DND-41 (cell line): ENCODE data around the gene CORT.
"Not testable (repeated sequence)": the region's sequence is repeated elsewhere in the genome, so short reads cannot be mapped to it uniquely, and the experiment has no call there.

Experiments
- ATAC-seq: fragments of 200-7000 bp; cut with Tn5 transposase; 3 replicates; pipeline ENCODE4 v1.9.1; 2021; ENCODE audit warnings: low read depth; ENCODE audit not compliant: insufficient read depth
- DNase-seq: peaks from one replicate; pipeline ENCODE4 v3.0.0-alpha.2; 2020
- H2AFZ ChIP-seq: 2 replicates; pipeline ENCODE4 v1.6.0; 2012; ENCODE audit warnings: low read depth, low read length
- H3K27ac ChIP-seq: 2 replicates; pipeline ENCODE4 v1.5.1; 2012; ENCODE audit warnings: low read length, inconsistent platforms
- H3K27me3 ChIP-seq: fragments of 200-600 bp; sonication (generic); 2 replicates; pipeline ENCODE4 v1.6.0; 2012; ENCODE audit warnings: low read length, mild to moderate bottlenecking, inconsistent platforms; ENCODE audit not compliant: insufficient read depth, poor library complexity
- H3K36me3 ChIP-seq: 2 replicates; pipeline ENCODE4 v1.5.1; 2012; ENCODE audit warnings: low read length, inconsistent platforms; ENCODE audit not compliant: insufficient read depth
- H3K4me1 ChIP-seq: 2 replicates; pipeline ENCODE4 v1.5.1; 2012; ENCODE audit warnings: mild to moderate bottlenecking, low read length; ENCODE audit not compliant: insufficient read depth
- H3K4me2 ChIP-seq: 2 replicates; pipeline ENCODE4 v1.6.0; 2012; ENCODE audit warnings: mild to moderate bottlenecking, moderate library complexity, low read length, inconsistent platforms; ENCODE audit not compliant: insufficient read depth
- H3K4me3 ChIP-seq, 2 experiments: fragments of 200-600 bp in 1 of 2; shearing (Covaris generic) in 1 of 2; 2 replicates each; pipeline ENCODE4 v1.5.1; 2012 to 2016; ENCODE audit warnings: inconsistent platforms in 2 of 2, low read length in 2 of 2, mild to moderate bottlenecking in 2 of 2, low read depth in 1 of 2, moderate library complexity in 1 of 2
- H3K79me2 ChIP-seq: 2 replicates; pipeline ENCODE4 v1.6.0; 2012; ENCODE audit warnings: low read length, inconsistent platforms; ENCODE audit not compliant: insufficient read depth
- H3K9ac ChIP-seq: 2 replicates; pipeline ENCODE4 v1.6.0; 2012; ENCODE audit warnings: low read depth, mild to moderate bottlenecking, inconsistent platforms, low read length, moderate library complexity
- H3K9me3 ChIP-seq: 2 replicates; pipeline ENCODE4 v1.5.1; 2012; ENCODE audit warnings: low read length, moderate library complexity, mild to moderate bottlenecking, inconsistent platforms; ENCODE audit not compliant: insufficient read depth, severe bottlenecking
- H4K20me1 ChIP-seq: 2 replicates; pipeline ENCODE4 v1.6.0; 2012; ENCODE audit warnings: low read length; ENCODE audit not compliant: insufficient read depth
- EZH2 ChIP-seq: IDR thresholded peaks from 3 replicates; pipeline ENCODE4 v1.6.1; 2012; ENCODE audit warnings: borderline replicate concordance, low read depth, mild to moderate bottlenecking, moderate library complexity, low read length, inconsistent platforms; ENCODE audit not compliant: severe bottlenecking
- TF ChIP-seq, protein P1 (sequence below): IDR thresholded peaks from 2 replicates; pipeline ENCODE4 v1.5.1; 2012; ENCODE audit warnings: borderline replicate concordance, low read length, moderate library complexity, mild to moderate bottlenecking; ENCODE audit not compliant: poor library complexity, severe bottlenecking; ENCODE audit errors: extremely low read depth

CORT gene

GRCh38 chr1:10407201-10407600, 42.6 kb upstream of the CORT start:
- no peaks in the 10 kb centered on the region for H3K9me3 ChIP-seq
- H3K27ac ChIP-seq = no peak overlapping the region
- H3K79me2 ChIP-seq = peaks cover 1% of the 10 kb centered on the region
- ATAC-seq (no peak), DNase-seq (no peak)
- no peak overlapping the region for H3K4me2 ChIP-seq
- peaks cover 96% of the 10 kb centered on the region for H3K36me3 ChIP-seq
- TF ChIP-seq, protein P1, sequence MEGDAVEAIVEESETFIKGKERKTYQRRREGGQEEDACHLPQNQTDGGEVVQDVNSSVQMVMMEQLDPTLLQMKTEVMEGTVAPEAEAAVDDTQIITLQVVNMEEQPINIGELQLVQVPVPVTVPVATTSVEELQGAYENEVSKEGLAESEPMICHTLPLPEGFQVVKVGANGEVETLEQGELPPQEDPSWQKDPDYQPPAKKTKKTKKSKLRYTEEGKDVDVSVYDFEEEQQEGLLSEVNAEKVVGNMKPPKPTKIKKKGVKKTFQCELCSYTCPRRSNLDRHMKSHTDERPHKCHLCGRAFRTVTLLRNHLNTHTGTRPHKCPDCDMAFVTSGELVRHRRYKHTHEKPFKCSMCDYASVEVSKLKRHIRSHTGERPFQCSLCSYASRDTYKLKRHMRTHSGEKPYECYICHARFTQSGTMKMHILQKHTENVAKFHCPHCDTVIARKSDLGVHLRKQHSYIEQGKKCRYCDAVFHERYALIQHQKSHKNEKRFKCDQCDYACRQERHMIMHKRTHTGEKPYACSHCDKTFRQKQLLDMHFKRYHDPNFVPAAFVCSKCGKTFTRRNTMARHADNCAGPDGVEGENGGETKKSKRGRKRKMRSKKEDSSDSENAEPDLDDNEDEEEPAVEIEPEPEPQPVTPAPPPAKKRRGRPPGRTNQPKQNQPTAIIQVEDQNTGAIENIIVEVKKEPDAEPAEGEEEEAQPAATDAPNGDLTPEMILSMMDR = no peak
- TF ChIP-seq EZH2 = no peak
- peaks cover 3% of the 10 kb centered on the region; the same call in 1 of the 2 replicates for H4K20me1 ChIP-seq
- H3K4me3 ChIP-seq = no peak overlapping the region
- no peak overlapping the region for H3K9ac ChIP-seq
- H3K4me1 ChIP-seq = no peaks in the 10 kb centered on the region
- H3K27me3 ChIP-seq = no peaks in the 10 kb centered on the region
- no peak overlapping the region for H2AFZ ChIP-seq

DNA sequence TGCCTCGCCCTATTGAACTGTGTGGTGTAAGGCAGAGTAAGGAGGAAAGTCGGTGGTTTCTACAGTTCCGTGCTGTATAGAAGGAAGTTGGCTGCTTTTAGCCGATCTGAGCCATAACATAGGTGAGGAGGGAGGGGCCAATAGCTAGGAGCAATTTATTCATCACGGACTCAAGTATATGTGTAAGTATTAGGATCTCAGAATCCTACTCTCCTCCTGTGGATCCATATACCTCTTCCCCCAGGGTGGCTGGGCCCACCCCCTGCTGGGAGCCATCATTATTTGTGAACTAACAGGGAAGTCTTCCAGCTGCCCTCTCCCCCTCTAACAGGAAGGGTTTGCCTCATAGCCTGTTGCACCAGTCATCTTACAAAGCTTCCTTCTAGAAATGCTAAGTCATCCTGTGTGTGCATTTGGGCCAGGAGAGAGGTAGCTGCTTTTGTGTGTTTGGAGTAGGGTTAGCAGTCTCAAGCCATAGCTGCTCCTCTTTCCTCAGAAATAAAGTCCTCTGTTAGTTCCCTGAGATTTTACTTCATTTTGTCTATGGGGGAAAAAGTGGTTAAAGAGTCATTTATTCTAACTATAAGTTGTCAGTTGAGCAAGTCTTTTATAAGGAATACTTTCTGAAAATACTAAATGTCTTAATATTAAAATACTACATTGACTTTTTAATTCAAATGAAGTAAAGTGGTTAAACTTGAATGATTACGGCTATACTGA, 34.5 kb upstream of the CORT start:
- H3K36me3 ChIP-seq = peaks cover 91% of the 10 kb centered on the region
- no peaks in the 10 kb centered on the region for H3K4me1 ChIP-seq
- H3K9me3 ChIP-seq = no peaks in the 10 kb centered on the region
- peaks cover 5% of the 10 kb centered on the region; the same call in 1 of the 2 replicates for H4K20me1 ChIP-seq
- no peaks in the 10 kb centered on the region for H3K27me3 ChIP-seq
- DNase-seq (no peak), ATAC-seq (0 out of 3 replicates have a peak, but pooled peaks have one; percentile 22)
- no peaks in the 10 kb centered on the region; the same call in 1 of the 2 replicates for H3K79me2 ChIP-seq
- H3K4me2 ChIP-seq = no peak overlapping the region
- H2AFZ ChIP-seq = no peak overlapping the region
- H3K4me3 ChIP-seq = no peak overlapping the region
- H3K9ac ChIP-seq = no peak overlapping the region
- TF ChIP-seq, protein P1 = no peak
- no peak for TF ChIP-seq EZH2
- H3K27ac ChIP-seq = no peak overlapping the region

DNA sequence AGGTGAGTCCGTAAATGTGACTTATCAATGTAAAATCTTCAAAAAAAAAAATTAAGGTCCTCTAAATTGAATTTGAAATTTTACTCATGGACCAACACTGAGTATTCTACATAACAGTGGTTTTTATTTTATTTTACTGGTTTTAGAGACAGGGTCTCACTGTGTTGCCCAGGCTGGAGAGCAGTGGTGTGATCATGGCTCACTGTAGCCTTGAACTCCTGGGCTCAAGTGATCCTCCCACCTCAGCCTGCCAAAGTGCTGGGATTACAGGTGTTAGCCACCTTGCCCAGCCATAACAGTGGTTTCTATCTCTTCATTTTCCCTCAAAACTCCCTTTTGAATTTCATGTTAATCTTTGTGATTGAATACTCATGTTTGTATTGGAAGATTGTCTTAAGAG, 33.9 kb upstream of the CORT start:
- not testable (repeated sequence) for ATAC-seq, H3K4me1 ChIP-seq, H3K4me2 ChIP-seq, H3K4me3 ChIP-seq, H4K20me1 ChIP-seq, DNase-seq, H3K79me2 ChIP-seq, H3K9me3 ChIP-seq, H3K27ac ChIP-seq, H2AFZ ChIP-seq, H3K9ac ChIP-seq, H3K27me3 ChIP-seq
- H3K36me3 ChIP-seq = peaks cover 91% of the 10 kb centered on the region

GRCh38 chr1:10418741-10419140, 31.1 kb upstream of the CORT start:
- not testable (repeated sequence) for H3K79me2 ChIP-seq, H3K27me3 ChIP-seq, DNase-seq, H3K4me1 ChIP-seq, H2AFZ ChIP-seq, ATAC-seq, H3K9me3 ChIP-seq, H3K27ac ChIP-seq, H3K4me3 ChIP-seq, H4K20me1 ChIP-seq, H3K4me2 ChIP-seq, H3K9ac ChIP-seq
- peaks cover 74% of the 10 kb centered on the region for H3K36me3 ChIP-seq
